ENCODE measurements around the gene MARVELD3. TPM values are rescaled to one million over a fixed set of nuclear protein-coding genes. Genes with fewer than 3 reads are reported as not detected.
"Not testable (repeated sequence)": the region's sequence is repeated elsewhere in the genome, so short reads cannot be mapped to it uniquely, and the experiment has no call there.

Gene MARVELD3, protein sequence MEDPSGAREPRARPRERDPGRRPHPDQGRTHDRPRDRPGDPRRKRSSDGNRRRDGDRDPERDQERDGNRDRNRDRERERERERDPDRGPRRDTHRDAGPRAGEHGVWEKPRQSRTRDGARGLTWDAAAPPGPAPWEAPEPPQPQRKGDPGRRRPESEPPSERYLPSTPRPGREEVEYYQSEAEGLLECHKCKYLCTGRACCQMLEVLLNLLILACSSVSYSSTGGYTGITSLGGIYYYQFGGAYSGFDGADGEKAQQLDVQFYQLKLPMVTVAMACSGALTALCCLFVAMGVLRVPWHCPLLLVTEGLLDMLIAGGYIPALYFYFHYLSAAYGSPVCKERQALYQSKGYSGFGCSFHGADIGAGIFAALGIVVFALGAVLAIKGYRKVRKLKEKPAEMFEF
- total RNA-seq, result 1.9 TPM

DNA sequence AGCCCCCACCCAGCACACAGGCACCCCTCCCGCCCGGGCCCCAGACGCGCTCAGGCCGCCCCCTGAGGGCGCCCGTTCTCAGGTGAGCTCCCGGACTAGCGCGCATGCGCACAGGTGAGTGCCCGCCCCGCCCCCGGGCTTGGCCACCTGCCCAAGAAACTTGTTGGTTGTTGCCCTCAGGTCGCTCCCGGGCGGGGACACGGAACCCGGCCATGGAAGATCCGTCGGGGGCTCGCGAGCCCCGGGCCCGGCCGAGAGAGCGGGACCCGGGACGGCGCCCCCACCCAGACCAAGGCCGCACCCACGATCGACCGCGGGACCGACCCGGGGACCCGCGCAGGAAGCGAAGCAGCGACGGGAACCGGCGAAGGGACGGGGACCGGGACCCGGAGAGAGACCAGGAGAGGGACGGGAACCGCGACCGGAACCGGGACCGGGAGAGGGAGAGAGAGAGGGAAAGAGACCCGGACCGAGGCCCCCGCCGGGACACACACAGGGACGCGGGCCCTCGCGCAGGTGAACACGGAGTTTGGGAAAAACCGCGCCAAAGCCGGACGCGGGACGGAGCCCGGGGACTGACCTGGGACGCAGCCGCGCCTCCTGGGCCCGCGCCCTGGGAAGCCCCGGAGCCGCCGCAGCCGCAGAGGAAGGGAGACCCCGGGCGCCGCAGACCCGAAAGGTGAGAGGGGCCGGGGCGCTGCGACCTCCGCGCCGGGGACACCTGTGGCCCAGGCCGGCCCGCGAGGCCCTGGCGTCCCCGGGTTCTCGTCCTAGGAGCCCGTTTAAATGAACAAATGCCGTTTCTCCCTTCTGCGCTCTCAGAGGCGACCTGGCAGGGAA lies at the start of gene MARVELD3:
TSS of gene MARVELD3 (plus strand) at position 167 of the 840 bp plus-strand sequence. CDS start at position 213, 46 bp downstream.
- DNase-seq, result peak; percentile 42

DNA sequence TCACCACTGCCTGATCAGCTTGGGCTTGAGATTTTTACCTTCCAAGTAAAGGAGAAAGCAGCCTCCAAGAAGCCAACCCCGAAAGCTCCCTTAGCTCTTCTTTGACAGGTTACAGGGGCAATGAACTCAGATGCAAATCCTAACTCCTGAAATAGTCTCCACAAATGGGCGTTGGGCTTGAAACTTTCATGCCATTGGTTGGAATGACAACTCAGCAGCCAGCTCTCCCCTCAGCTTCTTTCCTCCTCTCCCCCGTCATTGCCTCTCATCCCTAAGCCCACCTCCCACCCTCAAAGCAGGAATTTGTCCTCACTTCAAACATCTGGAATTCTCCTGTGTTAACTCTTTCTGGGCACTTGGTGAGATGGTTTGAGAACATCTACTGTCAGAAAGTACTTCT lies 49.0 kb upstream of the MARVELD3 start, which contains the start of gene TAT:
TSS of gene TAT (minus strand) at position 122 of the 400 bp plus-strand sequence. CDS start 677 bp downstream, outside the sequence.
- no peak for DNase-seq

DNA sequence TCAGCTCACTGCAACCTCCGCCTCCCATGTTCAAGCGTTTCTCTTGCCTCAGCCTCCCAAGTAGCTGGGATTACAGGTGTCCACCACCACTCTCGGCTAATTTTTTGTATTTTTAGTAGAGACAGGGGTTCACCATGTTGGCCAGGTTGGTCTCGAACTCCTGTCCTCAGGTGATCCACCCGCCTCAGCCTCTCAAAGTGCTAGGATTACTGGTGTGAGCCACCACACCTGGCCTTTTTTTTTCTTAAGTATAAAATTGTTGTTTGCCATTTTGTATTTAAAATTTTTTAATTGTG lies 43.5 kb upstream of the MARVELD3 start:
- DNase-seq, result not testable (repeated sequence)

DNA sequence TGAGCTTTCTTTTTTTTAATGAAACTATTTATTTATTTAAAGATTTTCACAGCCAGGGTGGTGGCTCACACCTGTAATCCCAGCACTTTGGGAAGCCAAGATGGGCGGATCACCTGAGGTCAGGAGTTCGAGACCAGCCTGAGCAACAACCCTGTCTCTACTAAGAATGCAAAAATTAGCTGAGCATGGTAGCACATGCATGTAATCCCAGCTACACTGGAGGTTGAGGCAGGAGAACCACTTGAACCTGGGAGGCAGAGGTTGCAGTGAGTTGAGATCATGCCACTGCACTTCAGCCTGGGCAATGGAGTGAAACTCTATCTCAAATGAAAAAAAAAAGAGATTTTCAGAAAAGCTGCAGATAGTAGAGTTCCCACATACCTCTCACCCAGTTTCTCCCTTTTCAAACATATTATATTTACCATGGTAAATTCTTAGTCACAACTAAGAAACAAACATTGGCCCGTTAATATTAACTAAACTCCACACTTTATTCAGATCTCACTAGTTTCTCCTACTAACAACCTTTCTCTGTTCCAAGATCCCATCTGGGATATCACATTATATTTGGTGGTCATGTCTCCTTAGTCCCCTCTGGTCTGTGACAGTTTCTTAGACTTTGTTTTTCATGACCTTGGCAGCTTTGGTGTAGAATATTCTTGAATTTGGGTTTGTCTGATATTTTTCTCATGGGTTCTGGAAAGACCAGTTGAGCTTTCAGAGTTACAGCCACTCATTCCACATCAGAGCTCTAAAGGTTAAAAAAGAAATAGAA lies 41.3 kb upstream of the MARVELD3 start:
- no peak for DNase-seq

DNA sequence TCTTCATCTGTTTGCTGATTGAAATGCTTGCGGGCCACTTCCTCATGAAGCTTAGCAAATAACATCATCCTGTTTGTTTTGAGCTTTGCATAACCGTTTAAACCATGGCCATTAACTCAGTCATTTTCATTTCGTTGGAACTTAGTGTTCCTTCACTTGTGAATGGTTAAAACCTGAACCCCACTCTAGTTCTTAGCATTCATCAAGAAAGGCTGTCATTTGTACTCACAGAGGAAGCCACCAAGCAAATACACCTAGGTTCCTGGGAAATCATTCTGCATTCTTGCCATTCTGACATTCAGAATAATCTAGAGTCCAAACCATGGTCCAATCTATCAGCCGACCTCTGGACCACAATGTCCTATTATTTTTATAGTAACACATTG lies 40.7 kb upstream of the MARVELD3 start:
- no peak for DNase-seq

DNA sequence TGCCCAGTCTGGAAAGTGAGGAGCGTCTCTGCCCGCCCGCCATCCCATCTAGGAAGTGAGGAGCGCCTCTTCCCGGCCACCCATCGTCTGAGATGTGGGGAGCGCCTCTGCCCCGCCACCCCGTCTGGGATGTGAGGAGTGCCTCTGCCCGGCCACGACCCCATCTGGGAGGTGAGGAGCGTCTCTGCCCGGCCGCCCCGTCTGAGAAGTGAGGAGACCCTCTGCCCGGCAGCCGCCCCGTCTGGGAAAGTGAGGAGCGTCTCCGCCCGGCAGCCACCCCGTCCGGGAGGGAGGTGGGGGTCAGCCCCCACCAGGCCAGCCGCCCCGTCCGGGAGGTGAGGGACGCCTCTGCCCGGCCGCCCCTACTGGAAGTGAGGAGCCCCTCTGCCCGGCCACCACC lies 36.6 kb upstream of the MARVELD3 start:
- not testable (repeated sequence) for DNase-seq

DNA sequence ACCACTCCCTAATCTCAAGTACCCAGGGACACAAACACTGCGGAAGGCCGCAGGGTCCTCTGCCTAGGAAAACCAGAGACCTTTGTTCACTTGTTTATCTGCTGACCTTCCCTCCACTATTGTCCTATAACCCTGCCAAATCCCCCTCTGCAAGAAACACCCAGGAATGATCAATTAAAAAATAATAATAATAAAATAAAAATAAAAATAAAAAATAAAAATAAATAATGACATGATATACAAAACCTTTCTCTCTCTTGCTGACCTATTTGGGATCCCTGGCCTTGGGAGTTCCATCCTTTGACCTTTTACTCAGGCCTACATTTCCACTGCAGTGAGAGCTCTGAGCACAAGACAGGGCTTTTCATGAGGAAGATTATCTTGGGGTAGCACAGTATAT lies 35.9 kb upstream of the MARVELD3 start:
- DNase-seq, result not testable (repeated sequence)

DNA sequence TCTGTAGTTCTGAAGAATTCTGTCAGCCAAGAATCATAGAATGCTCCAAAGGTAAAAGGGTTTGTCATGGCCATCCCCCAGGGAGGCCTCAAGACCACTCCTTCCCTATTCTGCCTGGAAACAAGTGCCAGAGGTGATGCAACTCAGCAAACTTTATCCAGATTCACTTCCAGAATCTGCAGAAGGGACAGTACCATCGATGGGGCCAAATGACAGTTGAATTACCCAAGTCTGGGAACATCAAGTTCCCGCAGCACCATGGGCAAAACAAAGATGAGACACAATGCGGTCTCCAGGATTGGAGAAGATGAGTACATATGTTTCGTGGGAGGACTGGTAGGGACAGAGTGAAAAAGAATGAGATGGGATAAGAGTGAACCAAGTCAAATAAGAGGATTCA lies 35.4 kb upstream of the MARVELD3 start:
- DNase-seq, result no peak

DNA sequence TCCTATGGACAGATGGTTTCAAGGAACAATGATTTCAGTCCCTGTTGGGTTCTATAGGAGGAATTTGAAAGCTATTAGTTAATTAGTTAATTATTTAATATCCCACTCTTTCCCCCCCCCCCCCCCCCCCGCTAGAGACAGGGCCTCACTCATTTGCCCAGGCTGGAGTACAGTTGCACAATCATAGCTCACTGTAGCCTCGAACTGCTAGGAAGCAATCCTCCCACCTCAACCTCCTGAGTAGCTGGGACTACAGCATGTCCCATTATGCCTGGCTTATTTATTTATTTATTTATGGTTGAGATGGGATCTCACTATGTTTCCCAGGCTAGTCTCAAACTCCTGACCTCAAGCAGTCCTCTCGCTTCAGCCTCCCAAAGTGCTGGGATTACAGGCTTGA lies 34.1 kb upstream of the MARVELD3 start:
- DNase-seq, result no peak

DNA sequence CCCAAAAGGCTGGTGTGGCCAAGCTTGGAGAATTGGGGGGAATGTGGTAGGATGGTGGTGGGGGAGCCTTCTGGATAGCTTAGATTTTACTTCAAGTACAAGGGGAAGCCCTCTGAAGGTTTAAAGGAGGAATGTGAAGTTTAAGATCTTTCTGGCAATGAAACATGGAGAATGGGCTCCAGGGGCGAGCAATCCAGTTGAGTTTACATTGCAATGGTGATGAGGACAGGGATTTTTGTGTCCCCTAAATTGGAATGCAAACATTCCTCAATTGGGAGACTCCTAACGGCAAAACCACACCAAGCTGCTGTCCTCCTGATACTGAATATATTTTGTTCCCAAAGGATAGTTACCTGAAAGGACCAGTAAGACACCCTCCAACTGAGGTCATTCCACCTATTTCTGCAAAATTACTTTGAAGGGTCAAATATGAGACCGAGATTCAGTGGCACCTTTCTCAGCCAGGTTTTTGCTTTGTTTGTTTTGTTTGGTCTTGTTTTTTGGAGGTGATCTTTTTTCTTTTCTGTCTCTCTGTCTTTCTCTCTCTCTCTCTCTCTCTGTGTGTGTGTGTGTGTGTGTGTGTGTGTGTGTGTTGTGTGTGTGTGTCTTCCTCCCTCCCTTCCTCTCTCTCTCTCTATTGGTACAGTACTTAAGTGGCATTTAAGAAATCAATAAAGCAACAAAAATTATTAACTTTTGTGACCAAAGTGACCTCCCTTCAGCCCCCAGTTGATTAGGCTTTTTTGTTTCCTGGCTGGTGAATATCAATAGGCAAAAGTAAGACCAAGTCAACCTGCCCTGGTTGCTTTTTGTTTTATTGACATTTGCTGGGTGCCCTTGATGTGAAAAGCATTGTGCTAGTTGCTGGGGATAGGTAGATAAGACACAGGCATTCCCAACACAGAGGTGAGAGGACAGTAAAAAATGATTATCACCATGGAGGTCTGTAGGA lies 32.7 kb upstream of the MARVELD3 start:
- no peak for DNase-seq

DNA sequence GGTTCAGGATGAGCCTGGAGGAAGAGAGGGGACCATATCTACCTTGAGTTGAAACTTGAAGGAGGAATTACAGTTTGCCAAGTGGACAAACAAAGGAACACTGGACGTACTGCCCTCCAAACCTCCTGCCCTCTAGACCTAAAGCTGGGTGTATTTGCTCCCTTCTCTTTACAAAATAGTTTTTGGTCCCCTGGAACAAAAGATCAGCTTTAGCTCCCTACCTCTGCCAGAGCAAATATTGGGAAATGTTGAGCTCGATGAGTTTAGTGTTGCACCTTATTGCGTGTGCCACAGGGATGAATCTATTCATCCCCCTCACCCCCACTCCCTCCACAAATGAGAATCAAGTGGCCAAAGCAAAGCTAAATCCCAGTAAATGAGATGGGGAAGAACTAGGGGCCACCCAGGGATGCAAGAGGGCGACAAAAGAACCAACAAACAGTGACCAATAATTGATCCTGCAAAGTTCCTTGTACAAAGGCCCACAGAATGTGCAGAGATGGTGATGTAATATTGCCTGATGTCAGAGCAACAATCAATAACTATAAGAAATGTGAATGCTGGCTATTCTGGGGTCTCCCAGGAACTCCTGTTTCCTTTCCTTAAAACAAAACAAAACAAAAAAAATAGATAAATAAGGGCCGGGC lies 31.9 kb upstream of the MARVELD3 start:
- DNase-seq, result no peak

DNA sequence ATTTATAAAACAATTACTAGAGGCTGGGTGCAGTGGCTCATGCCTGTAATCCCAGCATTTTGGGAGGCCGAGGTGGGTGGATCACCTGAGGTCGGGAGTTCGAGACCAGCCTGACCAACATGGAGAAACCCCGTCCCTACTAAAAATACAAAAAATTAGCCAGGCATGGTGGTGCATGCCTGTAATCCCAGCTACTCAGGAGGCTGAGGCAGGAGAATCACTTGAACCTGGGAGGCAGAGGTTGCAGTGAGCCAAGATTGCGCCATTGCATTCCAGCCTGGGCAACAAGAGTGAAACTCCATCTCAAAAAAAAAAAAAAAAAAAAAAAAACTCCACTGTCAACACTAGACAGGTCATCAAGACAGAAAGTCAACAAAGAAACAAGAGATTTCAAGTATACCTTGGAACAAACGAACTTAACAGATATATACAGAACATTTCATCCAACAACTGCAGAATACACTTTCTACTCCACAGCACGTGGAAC lies 30.6 kb upstream of the MARVELD3 start:
- DNase-seq, result not testable (repeated sequence)

DNA sequence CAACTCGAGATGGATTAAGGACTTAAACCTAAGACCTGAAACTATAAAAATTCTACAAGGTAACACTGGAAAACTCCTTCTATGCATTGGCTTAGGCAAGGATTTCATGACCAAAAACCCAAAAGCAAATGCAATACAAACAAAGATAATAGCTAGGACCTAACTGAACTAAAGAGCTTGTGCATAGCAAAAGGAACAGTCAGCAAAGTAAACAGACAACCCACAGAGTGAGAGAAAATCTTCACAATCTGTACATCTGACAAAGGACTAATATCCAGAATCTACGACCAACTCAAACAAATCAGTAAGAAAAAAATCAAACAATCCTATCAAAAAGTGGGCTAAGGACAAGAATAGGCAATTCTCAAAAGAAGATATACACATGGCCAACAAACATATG lies 27.6 kb upstream of the MARVELD3 start:
- DNase-seq, result not testable (repeated sequence)

DNA sequence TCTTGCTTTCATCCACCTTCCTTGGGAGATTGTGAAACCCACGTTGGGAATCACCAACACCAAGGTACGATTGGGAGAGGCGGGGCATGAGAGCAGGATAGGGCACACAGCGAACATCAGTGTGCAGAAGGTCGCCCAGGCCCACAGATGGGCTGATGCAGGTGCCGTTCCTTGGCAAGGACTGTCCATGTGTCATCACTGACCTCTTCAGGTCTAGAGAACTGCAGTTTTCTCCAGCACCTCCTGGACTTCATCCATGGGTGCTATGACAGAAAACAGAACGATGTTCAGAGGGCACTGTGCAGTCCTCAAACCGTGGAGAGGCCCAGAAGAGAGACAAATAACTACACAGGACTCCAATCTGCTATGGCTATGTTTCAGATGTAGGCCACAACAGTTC lies 25.2 kb upstream of the MARVELD3 start:
- DNase-seq, result no peak

DNA sequence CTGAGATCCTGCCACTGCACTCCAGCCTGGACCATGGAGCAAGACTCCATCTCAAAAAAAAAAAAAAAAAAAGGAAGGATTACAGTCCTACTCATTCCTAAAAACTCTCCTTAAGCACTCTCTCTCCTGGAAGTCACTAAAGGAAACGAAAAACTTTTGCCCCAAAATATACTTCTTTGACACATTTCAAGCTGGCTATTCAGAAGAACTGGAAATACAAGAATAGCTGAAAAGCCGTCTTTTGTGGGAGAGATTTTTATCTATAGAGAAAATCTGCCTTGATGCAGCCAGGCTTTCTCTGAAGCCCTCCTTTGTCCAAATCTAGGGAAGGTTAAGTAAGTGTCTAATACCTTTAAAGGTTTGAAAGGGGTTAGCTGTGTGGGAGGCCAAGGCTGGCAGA lies 16.9 kb upstream of the MARVELD3 start:
- DNase-seq, result no peak

DNA sequence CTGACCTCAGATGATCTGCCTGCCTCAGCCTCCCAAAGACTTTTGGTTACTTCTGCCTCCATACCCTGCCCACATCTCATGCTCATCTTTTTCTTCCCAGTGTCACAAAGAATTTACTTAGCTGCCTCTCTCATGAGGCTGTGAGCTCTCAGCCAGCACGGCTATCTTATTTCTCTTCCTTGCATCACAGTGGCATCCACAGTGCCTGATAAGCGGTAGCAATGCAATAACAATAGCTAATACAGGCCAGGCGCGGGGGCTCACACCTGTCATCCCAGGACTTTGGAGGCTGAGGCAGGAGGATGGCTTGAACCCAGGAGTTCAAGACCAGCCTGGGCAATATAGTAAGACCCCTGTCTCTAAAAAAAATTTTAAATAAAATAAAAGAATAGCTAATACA lies 15.5 kb upstream of the MARVELD3 start:
- DNase-seq, result no peak

DNA sequence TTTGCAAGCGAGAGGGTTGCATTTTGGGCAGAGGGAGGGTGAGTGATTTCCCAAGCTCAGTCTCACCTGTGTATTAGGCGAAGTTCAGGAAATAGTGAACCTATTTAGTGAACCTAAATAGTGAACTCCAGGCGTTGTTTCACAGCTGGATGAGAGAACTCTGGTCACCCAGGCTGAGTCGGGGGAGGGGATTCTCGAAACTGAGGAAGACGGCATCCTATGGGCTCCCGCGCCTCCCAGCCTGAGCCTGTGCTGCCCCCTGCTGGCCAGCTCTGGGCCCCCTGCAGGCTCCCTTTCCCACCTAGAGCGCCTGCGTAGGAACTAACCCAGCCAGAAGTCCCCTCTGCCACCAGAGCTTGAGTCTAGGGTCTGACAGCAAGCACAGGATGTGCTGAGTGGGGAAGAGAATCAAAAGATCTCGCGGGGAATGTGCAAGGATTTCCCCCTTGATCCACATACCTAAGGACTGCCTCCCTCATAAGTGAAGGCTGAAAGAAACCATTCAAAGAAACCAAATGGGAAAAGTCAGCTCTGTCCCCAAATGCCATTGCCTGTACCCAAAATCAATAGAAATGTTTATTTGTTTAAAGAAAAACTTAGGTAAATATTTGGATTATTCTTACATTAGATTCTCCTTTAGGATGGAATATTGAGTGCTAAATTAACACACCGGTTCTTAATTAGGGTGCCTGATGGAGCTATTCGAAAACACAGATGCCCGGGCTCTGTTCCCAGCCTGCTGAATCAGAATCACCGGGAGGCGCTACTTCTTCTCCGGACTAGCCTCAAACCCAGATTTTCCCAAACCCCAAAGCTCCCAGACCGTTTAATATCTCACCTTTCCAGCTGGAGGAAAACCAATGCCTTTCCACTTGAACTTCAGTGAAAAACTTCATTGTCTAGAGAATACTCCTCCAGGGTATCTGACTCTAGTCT lies 14.8 kb upstream of the MARVELD3 start:
- DNase-seq, result peak; percentile 72

DNA sequence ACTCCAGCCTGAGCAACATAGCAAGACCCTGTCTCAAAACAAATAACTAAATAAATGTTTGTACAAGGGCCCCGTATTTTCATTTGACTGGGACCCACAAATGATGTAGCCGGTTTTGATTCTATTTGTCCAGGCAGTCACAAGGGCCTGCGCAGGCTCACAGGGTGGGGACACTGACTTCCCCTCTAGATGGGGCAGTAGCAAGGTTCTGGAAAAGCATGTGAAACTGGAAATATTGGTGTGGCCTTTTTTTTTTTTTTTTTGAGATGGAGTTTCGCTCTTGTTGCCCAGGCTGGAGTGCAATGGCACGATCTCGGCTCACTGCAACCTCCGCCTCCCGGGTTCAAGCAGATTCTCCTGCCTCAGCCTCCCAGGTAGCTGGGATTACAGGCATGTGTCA lies 11.0 kb upstream of the MARVELD3 start:
- not testable (repeated sequence) for DNase-seq

DNA sequence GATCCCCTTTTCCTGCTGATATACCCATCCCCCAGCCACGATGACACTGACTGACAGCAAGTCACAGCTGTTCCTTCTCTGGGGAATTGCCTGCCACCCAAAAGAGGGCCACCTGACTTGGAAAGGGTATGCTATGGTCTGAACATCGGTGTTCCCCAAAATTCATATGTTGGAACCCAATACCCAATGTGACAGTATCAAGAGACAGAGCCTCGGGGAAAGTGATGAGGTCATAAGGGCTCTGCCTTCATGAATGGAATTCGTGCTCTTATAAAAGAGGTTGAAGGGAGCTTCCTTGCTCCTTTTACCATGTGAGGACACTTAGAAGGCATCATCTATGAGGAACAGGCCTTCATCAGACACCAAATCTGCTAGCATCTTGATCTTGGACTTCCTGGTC lies 7.6 kb upstream of the MARVELD3 start:
- no peak for DNase-seq

DNA sequence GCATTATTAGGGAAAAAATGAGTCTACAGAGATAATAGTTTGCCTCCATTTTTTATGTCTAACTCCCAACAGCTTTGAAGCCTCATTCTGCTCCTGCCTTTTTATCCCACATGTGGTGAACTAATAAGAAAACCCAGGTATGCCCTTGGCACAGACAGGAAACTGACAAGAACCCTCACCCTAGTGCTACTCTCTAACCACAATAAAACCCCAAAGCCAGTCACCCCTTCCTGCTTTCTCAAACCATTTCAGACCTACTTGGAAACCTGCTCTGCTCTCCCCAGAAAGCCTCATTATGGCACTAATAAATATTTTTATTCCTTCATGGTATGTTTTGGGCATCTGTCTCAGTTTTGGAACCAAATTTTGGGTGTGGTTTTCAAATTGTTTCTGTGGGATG lies 3.9 kb upstream of the MARVELD3 start:
- DNase-seq, result no peak
